HepG2 (cell line): ENCODE measurements around the gene SLC38A3. TPM values are rescaled to one million over a fixed set of nuclear protein-coding genes. Genes with fewer than 3 reads are reported as not detected.

Experiments
- BORCS8-MEF2B ChIP-seq: sonication (generic); formaldehyde crosslinking; IDR thresholded peaks from 2 replicates; pipeline ENCODE4 v1.8.0; 2022; ENCODE audit warnings: mild to moderate bottlenecking, missing genetic modification reagents
- CEBPB ChIP-seq: IDR thresholded peaks from 2 replicates; pipeline ENCODE4 v1.6.1; 2011; ENCODE audit warnings: low read depth, low read length, improper control_type of control experiment, borderline replicate concordance
- CHD2 ChIP-seq: IDR thresholded peaks from 2 replicates; pipeline ENCODE4 v1.6.1; 2011; ENCODE audit warnings: low read depth, low read length, improper control_type of control experiment
- CHD4 ChIP-seq: fragments of 200-600 bp; sonication (generic); IDR thresholded peaks from 2 replicates; pipeline ENCODE4 v1.7.0; 2017; ENCODE audit warnings: mild to moderate bottlenecking, low read length, borderline replicate concordance
- EHMT2 ChIP-seq: fragments of 200-600 bp; sonication (generic); IDR thresholded peaks from 2 replicates; pipeline ENCODE4 v1.7.0; 2017; ENCODE audit warnings: antibody characterized with exemption, low read depth, low read length, borderline replicate concordance
- EP300 ChIP-seq, 3 experiments: sonication (generic) in 1 of 3; formaldehyde crosslinking in 1 of 3; IDR thresholded peaks; 2 replicates each; pipeline versions ENCODE4 v1.5.1 to v1.6.1; 2011 to 2020; ENCODE audit warnings: low read depth in 2 of 3, low read length in 2 of 3, borderline replicate concordance in 1 of 3, improper control_type of control experiment in 1 of 3, mild to moderate bottlenecking in 1 of 3, missing genetic modification reagents in 1 of 3, moderate library complexity in 1 of 3
- IRF2 ChIP-seq: IDR thresholded peaks from 2 replicates; pipeline ENCODE4 v1.6.1; 2018; ENCODE audit warnings: missing genetic modification reagents, missing compliant biosample characterization
- JDP2 ChIP-seq: sonication (generic); formaldehyde crosslinking; IDR thresholded peaks from 2 replicates; pipeline ENCODE4 v1.8.1; 2022; ENCODE audit warnings: missing genetic modification reagents, borderline replicate concordance
- KDM5A ChIP-seq: fragments of 200-600 bp; sonication (generic); IDR thresholded peaks from 2 replicates; pipeline ENCODE4 v1.7.0; 2018; ENCODE audit warnings: antibody characterized with exemption, mild to moderate bottlenecking, low read length, borderline replicate concordance
- NR2F1 ChIP-seq, 2 experiments: fragments of 450-650 bp in 1 of 2; formaldehyde crosslinking in 1 of 2; IDR thresholded peaks; 2 replicates each; pipeline versions ENCODE4 v1.5.0 to v1.6.1; 2016 to 2020; ENCODE audit warnings: mild to moderate bottlenecking in 1 of 2, missing compliant biosample characterization in 1 of 2, missing genetic modification reagents in 1 of 2, moderate library complexity in 1 of 2
- PCBP1 ChIP-seq: fragments of 200-400 bp; formaldehyde crosslinking; IDR thresholded peaks from 2 replicates; pipeline ENCODE4 v1.6.1; 2017; ENCODE audit warnings: mild to moderate bottlenecking, low read depth, low read length, borderline replicate concordance
- RAD21 ChIP-seq: fragments of 450-650 bp; formaldehyde crosslinking; IDR thresholded peaks from 2 replicates; pipeline ENCODE4 v1.5.0; 2020; ENCODE audit warnings: mild to moderate bottlenecking
- SP4 ChIP-seq: sonication (generic); formaldehyde crosslinking; IDR thresholded peaks from 2 replicates; pipeline ENCODE4 v1.8.1; 2023; ENCODE audit warnings: mild to moderate bottlenecking, missing genetic modification reagents
- STAT6 ChIP-seq: sonication (generic); formaldehyde crosslinking; IDR thresholded peaks from 2 replicates; pipeline ENCODE4 v1.4.0; 2020; ENCODE audit warnings: missing genetic modification reagents, mild to moderate bottlenecking, borderline replicate concordance
- USF2 ChIP-seq, 2 experiments: sonication (generic) in 1 of 2; formaldehyde crosslinking in 1 of 2; IDR thresholded peaks; 2 replicates each; pipeline versions ENCODE4 v1.5.1 to v1.6.1; 2011 to 2020; ENCODE audit warnings: borderline replicate concordance in 1 of 2, low read depth in 1 of 2, low read length in 1 of 2, mild to moderate bottlenecking in 1 of 2, missing genetic modification reagents in 1 of 2, moderate library complexity in 1 of 2
- ZNF3 ChIP-seq: IDR thresholded peaks from 2 replicates; pipeline ENCODE4 v1.7.0; 2017; ENCODE audit warnings: inconsistent platforms
- ZNF44 ChIP-seq: sonication (generic); formaldehyde crosslinking; IDR thresholded peaks from 2 replicates; pipeline ENCODE4 v1.5.1; 2020; ENCODE audit warnings: mild to moderate bottlenecking, missing genetic modification reagents
- ZNF564 ChIP-seq: sonication (generic); formaldehyde crosslinking; IDR thresholded peaks from 2 replicates; pipeline ENCODE4 v1.8.1; 2023; ENCODE audit warnings: mild to moderate bottlenecking, missing genetic modification reagents
- ZNF749 ChIP-seq: sonication (generic); formaldehyde crosslinking; IDR thresholded peaks from 2 replicates; pipeline ENCODE4 v1.8.0; 2022; ENCODE audit warnings: mild to moderate bottlenecking, missing genetic modification reagents, moderate library complexity, borderline replicate concordance
- ZNF782 ChIP-seq: sonication (generic); formaldehyde crosslinking; IDR thresholded peaks from 2 replicates; pipeline ENCODE4 v1.4.0; 2020; ENCODE audit warnings: missing genetic modification reagents, mild to moderate bottlenecking, borderline replicate concordance
- polyA plus RNA-seq, 8 experiments: library from polyadenylated mRNA; depleted of rRNA in 3 of 8; stranded (reverse) in 7 of 8; unstranded in 1 of 8; fragments of >200 nt; fragmentation: Illumina TruSeq in 4 of 8; extraction: Trizol in 4 of 8; gene quantifications; 2 replicates each; pipeline versions ENCODE4 v1.2.1 to v1.2.3, GENCODE V29; 2011 to 2016; ENCODE audit warnings: low read depth in 4 of 8, missing spikeins in 1 of 8, mixed read lengths in 1 of 8; ENCODE audit not compliant: insufficient read depth in 1 of 8
- total RNA-seq, 5 experiments: library from RNA; depleted of rRNA; stranded (reverse); fragments of >200 nt; fragmentation: Illumina TruSeq; extraction: Trizol; gene quantifications; 2 replicates each; pipeline ENCODE4 v1.2.3, GENCODE V29; 2016; ENCODE audit warnings: low read depth in 1 of 5
- TF ChIP-seq, protein P1 (sequence below): sonication (generic); formaldehyde crosslinking; IDR thresholded peaks from 2 replicates; pipeline ENCODE4 v1.4.0; 2020; ENCODE audit warnings: missing genetic modification reagents
- TF ChIP-seq, protein P2 (sequence below): sonication (generic); formaldehyde crosslinking; IDR thresholded peaks from 2 replicates; pipeline ENCODE4 v1.8.1; 2023; ENCODE audit warnings: mild to moderate bottlenecking, missing genetic modification reagents, borderline replicate concordance

SLC38A3 gene
- total and polyA plus RNA-seq, 2 of the 13 experiments (the other 11 are each of a cell fraction or from before 2014, with no cell fraction given), result 29.8 to 164 TPM

DNA sequence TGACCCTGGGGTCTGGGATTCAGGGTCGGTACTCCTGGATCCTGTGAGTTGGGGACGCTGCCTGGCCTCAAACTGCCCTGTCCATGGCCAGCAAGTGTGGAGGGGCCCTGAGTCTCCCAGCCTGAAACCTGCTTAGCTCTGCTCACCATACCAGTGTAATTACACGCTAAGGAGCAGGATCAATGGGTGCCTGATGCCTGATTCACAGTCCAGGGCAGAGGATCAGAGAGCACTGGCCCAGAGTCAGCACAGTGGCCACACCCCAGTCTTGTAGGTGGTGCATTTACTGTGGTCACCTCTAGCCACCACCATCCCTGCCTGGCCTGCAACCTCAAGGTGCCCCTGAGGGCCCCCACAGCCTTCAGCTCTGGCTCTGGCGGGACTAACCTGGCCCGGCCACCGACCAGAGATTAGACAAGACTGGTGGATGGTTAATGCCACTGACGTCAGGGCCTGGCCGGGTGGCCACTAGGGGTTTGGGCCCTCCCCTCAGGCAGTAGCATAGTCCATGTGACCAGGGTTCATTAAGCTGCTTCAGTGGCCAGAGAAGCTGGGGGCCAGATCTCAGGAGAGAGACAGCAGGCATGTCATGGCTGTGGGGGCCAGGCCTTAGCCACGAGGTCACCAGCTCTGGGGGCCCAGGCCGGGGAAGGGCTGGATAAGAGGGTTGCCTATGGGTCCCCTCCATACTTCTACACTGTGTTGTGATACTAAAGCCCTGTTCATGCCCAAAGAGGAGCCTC is 3.3 kb upstream of the SLC38A3 start (continued):
- TF ChIP-seq RAD21 (CRISPR knock-in tag), result peak; percentile 30
- no peak; the same call in 1 of the 2 replicates for TF ChIP-seq ZNF564
- TF ChIP-seq CHD2, result no peak
- no peak for TF ChIP-seq KDM5A
- no peak for TF ChIP-seq EHMT2
- peak; percentile 35; the same call in 1 of the 2 replicates for TF ChIP-seq USF2 (IDR thresholded peaks at IDR 0.05; ENCODE audit: low read depth, low read length)
- TF ChIP-seq USF2 (CRISPR knock-in tag; IDR thresholded peaks at IDR 0.05; ENCODE audit: borderline replicate concordance), result peak; percentile 83
- TF ChIP-seq EP300 (IDR thresholded peaks at IDR 0.05; ENCODE audit: low read depth in 2 of 2, low read length in 2 of 2), result no peak
- no peak for TF ChIP-seq EP300 (CRISPR knock-in tag; IDR thresholded peaks at IDR 0.05; ENCODE audit: borderline replicate concordance)
- TF ChIP-seq STAT6, result peak; percentile 81; the same call in 1 of the 2 replicates
- TF ChIP-seq ZNF782 (CRISPR knock-in tag), result no peak
- 0 out of 2 replicates have a peak, but pooled peaks have one; percentile 2 for TF ChIP-seq ZNF749 (CRISPR knock-in tag)
- TF ChIP-seq ZNF3, result no peak
- 0 out of 2 replicates have a peak, but pooled peaks have one; percentile 31 for TF ChIP-seq PCBP1
- TF ChIP-seq, protein P1, sequence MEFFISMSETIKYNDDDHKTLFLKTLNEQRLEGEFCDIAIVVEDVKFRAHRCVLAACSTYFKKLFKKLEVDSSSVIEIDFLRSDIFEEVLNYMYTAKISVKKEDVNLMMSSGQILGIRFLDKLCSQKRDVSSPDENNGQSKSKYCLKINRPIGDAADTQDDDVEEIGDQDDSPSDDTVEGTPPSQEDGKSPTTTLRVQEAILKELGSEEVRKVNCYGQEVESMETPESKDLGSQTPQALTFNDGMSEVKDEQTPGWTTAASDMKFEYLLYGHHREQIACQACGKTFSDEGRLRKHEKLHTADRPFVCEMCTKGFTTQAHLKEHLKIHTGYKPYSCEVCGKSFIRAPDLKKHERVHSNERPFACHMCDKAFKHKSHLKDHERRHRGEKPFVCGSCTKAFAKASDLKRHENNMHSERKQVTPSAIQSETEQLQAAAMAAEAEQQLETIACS (CRISPR knock-in tag), result no peak
- TF ChIP-seq, protein P2, sequence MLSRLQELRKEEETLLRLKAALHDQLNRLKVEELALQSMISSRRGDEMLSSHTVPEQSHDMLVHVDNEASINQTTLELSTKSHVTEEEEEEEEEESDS, result peak; percentile 35; the same call in 1 of the 2 replicates
- peak; percentile 17; the same call in 1 of the 2 replicates for TF ChIP-seq IRF2 (CRISPR knock-in tag)
- TF ChIP-seq BORCS8-MEF2B (CRISPR knock-in tag), result no peak
- TF ChIP-seq JDP2, result no peak
- TF ChIP-seq ZNF44 (CRISPR knock-in tag), result no peak; the same call in 1 of the 2 replicates
- 0 out of 4 replicates have a peak, but pooled peaks of 1 of the 2 experiments have one; percentile 14 for TF ChIP-seq NR2F1 (CRISPR knock-in tag; IDR thresholded peaks at IDR 0.05)
- no peak for TF ChIP-seq CHD4
- no peak for TF ChIP-seq CEBPB
- 0 out of 2 replicates have a peak, but pooled peaks have one; percentile 21 for TF ChIP-seq SP4 (CRISPR knock-in tag)
